ENCODE results near the gene PCDHGA3. TPM values are rescaled to one million over a fixed set of nuclear protein-coding genes. Genes with fewer than 3 reads are reported as not detected.
"Not testable (repeated sequence)": the region's sequence is repeated elsewhere in the genome, so short reads cannot be mapped to it uniquely, and the experiment has no call there.

PCDHGA3 gene
- polyA plus RNA-seq, 3 donors, result not detected

GRCh38 chr5:141394401-141395187 is 51.0 kb downstream of the PCDHGA3 start:
- H2AFZ ChIP-seq (ENCODE audit: insufficient read depth, low read depth, low read length, poor library complexity, severe bottlenecking); H3K4me1 Mint-ChIP-seq; H3K27ac ChIP-seq (ENCODE audit: low read depth in 1 of 2, low read length in 2 of 2); H3K4me1 ChIP-seq (ENCODE audit: control insufficient read depth in 1 of 2, insufficient read depth in 2 of 2, low read length in 2 of 2); DNase-seq; H3K27ac Mint-ChIP-seq; H3K4me3 ChIP-seq (replicated peaks in 1 of 3; ENCODE audit: low read depth in 2 of 3, low read length in 3 of 3); H3K36me3 ChIP-seq (replicated peaks in 1 of 2; ENCODE audit: control insufficient read depth in 1 of 2, insufficient read depth in 2 of 2, low read length in 2 of 2); H3K9ac ChIP-seq (ENCODE audit: insufficient read depth, low read length, poor library complexity, severe bottlenecking); H3K79me2 ChIP-seq (ENCODE audit: insufficient read depth, low read length); H4K20me1 ChIP-seq (ENCODE audit: insufficient read depth, low read length); intact Hi-C loops (cut with micrococcal nuclease); H3K4me2 ChIP-seq (replicated peaks; ENCODE audit: extremely low read depth, low read length, poor library complexity, severe bottlenecking): not testable (repeated sequence)
- Mint-ChIP-seq H3K9me3 (peaks cover 39 to 79% (median 64%) of the 10 kb centered on the region in 7 donors), H3K27me3 (ENCODE audit: low read depth in 3 of 3) (peaks cover 64 to 89% (median 86%) of the 10 kb centered on the region in 3 donors), H3K4me3 (peak overlapping the region in 1 of 2 donors; percentile 72), H3K36me3 (peaks cover 7 to 11% of the 10 kb centered on the region in 2 donors)
- 30% methylated on average over 30 of the region's 53 CpGs for WGBS (ENCODE audit: insufficient coverage)
- Histone ChIP-seq H3K27me3 (ENCODE audit: control insufficient read depth in 2 of 2, insufficient read depth in 2 of 2, low read length in 2 of 2) (peaks cover 54 to 97% of the 10 kb centered on the region in 2 donors), H3K9me3 (replicated peaks in 1 of 2; ENCODE audit: control insufficient read depth in 1 of 2, insufficient read depth in 1 of 2, low read length in 2 of 2) (peaks cover 50 to 91% of the 10 kb centered on the region in 2 donors)

Other genes starting within 250 kb of the PCDHGA3 start
- gene PCDHB2, start 249.2 kb upstream of the PCDHGA3 start, polyA plus RNA-seq, result not detected
- not detected for gene PCDHB3, start 243.4 kb upstream of the PCDHGA3 start, polyA plus RNA-seq
- gene PCDHB4, start 222.0 kb upstream of the PCDHGA3 start, polyA plus RNA-seq, result not detected
- not detected for gene PCDHB5, start 208.6 kb upstream of the PCDHGA3 start, polyA plus RNA-seq
- not detected for gene PCDHB6, start 193.8 kb upstream of the PCDHGA3 start, polyA plus RNA-seq
- not detected for gene PCDHB7, start 171.2 kb upstream of the PCDHGA3 start, polyA plus RNA-seq
- gene PCDHB8, start 166.0 kb upstream of the PCDHGA3 start, polyA plus RNA-seq, result not detected
- gene PCDHB16, start 161.4 kb upstream of the PCDHGA3 start, polyA plus RNA-seq, result not detected
- not detected for gene PCDHB9, start 156.7 kb upstream of the PCDHGA3 start, polyA plus RNA-seq
- not detected for gene PCDHB10, start 151.5 kb upstream of the PCDHGA3 start, polyA plus RNA-seq
- gene PCDHB11, start 144.2 kb upstream of the PCDHGA3 start, polyA plus RNA-seq, result not detected
- not detected for gene PCDHB12, start 135.1 kb upstream of the PCDHGA3 start, polyA plus RNA-seq
- not detected for gene PCDHB13, start 129.9 kb upstream of the PCDHGA3 start, polyA plus RNA-seq
- not detected for gene PCDHB14, start 120.5 kb upstream of the PCDHGA3 start, polyA plus RNA-seq
- not detected for gene PCDHB15, start 98.4 kb upstream of the PCDHGA3 start, polyA plus RNA-seq
- gene SLC25A2, start 39.8 kb upstream of the PCDHGA3 start, polyA plus RNA-seq, result not detected
- 10 to 100 TPM; 11.8 to 57.5 (median 52.7) TPM for gene TAF7, start 23.0 kb upstream of the PCDHGA3 start, polyA plus RNA-seq
- gene PCDHGA1, start 13.3 kb upstream of the PCDHGA3 start, polyA plus RNA-seq, result not detected
- not detected for gene PCDHGA2, start 5.1 kb upstream of the PCDHGA3 start, polyA plus RNA-seq
- gene PCDHGB1, start 6.3 kb downstream of the PCDHGA3 start, polyA plus RNA-seq, result not detected
- under 1 TPM in 1 of 3 donors, not detected in 2; 0.03 TPM for gene PCDHGA4, start 11.2 kb downstream of the PCDHGA3 start, polyA plus RNA-seq
- under 1 TPM in 1 of 3 donors, not detected in 2; 0.01 TPM for gene PCDHGB2, start 16.2 kb downstream of the PCDHGA3 start, polyA plus RNA-seq
- gene PCDHGA5, start 20.3 kb downstream of the PCDHGA3 start, polyA plus RNA-seq, result not detected
- not detected for gene PCDHGB3, start 26.4 kb downstream of the PCDHGA3 start, polyA plus RNA-seq
- gene PCDHGA6, start 30.1 kb downstream of the PCDHGA3 start, polyA plus RNA-seq, result not detected
- not detected for gene PCDHGA7, start 38.9 kb downstream of the PCDHGA3 start, polyA plus RNA-seq
- gene PCDHGB4, start 43.9 kb downstream of the PCDHGA3 start, polyA plus RNA-seq, result not detected
- gene PCDHGA8, start 48.8 kb downstream of the PCDHGA3 start, polyA plus RNA-seq, result not detected
- under 1 TPM in 2 of 3 donors, not detected in 1; 0.01 to 0.08 TPM for gene PCDHGB5, start 54.1 kb downstream of the PCDHGA3 start, polyA plus RNA-seq
- gene PCDHGA9, start 58.9 kb downstream of the PCDHGA3 start, polyA plus RNA-seq, result not detected
- under 1 TPM in 2 of 3 donors, not detected in 1; 0.01 to 0.06 TPM for gene PCDHGB6, start 64.2 kb downstream of the PCDHGA3 start, polyA plus RNA-seq
- gene PCDHGA10, start 69.2 kb downstream of the PCDHGA3 start, polyA plus RNA-seq, result not detected
- under 1 TPM in 1 of 3 donors, not detected in 2; 0.04 TPM for gene PCDHGB7, start 73.8 kb downstream of the PCDHGA3 start, polyA plus RNA-seq
- gene PCDHGA11, start 77.2 kb downstream of the PCDHGA3 start, polyA plus RNA-seq, result not detected
- gene PCDHGA12, start 86.7 kb downstream of the PCDHGA3 start, polyA plus RNA-seq, result under 1 TPM in 1 of 3 donors, not detected in 2; 0.01 TPM
- under 1 TPM in 1 of 3 donors, not detected in 2; 0.33 TPM for gene PCDHGC3, start 132.1 kb downstream of the PCDHGA3 start, polyA plus RNA-seq
- gene PCDHGC4, start 141.2 kb downstream of the PCDHGA3 start, polyA plus RNA-seq, result not detected
- not detected for gene PCDHGC5, start 145.3 kb downstream of the PCDHGA3 start, polyA plus RNA-seq